GM18505 (cell line): ENCODE data around the gene FCMR.

Experiments
- ATAC-seq: cut with Tn5 transposase; IDR thresholded peaks from one replicate; pipeline ENCODE4 v1.9.1; 2021; ENCODE audit not compliant: unreplicated experiment
- POLR2A ChIP-seq: IDR thresholded peaks from 4 replicates; pipeline ENCODE4 v1.6.1; 2011; ENCODE audit warnings: borderline replicate concordance; ENCODE audit not compliant: insufficient read depth, insufficient read length; ENCODE audit errors: extremely low read depth

FCMR gene

DNA sequence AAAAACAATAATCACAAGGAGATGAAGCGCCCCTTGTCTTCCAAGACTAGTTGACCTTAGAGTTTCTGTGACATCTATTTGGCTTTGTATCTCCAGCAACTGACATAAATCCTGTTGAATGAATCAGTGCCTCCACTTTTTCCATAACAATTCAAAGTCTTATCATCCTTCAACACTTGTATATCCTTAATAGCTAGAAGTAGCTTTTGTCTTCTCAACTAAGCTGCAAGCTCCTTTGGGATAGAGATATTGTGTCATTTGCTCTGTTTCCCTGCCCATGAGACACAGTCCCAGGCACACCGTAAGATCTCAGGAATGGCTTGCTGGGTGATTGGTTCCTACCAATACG is 18.8 kb upstream of the FCMR start:
- no peak for ATAC-seq
- TF ChIP-seq POLR2A, result no peak

- no peak for TF ChIP-seq POLR2A
- ATAC-seq, result no peak
These were observed 18.3 kb upstream of the FCMR start for GRCh38 chr1:206939841-206940587.

- ATAC-seq, result no peak
- TF ChIP-seq POLR2A, result no peak
These were observed 17.4 kb upstream of the FCMR start for GRCh38 chr1:206939131-206939530.

DNA sequence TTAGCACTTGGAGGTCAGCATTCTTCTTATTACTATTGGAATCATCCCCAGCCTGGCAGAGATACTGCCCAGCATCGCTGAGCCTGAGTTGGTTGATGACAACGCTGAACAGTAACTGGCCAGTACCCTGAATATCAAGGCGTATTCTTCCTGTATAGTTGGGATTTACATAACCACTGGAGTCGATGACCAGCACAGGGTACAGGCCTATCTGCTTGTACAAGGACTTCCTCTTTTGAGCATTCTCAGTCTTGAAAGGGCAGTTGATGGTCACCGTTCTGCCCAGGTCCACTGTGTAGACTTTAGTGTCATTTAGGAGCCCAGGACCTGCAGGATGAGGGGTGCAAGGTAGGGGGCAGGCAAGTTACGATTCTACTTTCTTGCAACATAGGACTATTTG is 15.7 kb upstream of the FCMR start:
- no peak for TF ChIP-seq POLR2A
- ATAC-seq, result no peak

- no peak for ATAC-seq
- TF ChIP-seq POLR2A, result no peak
These were observed 13.8 kb upstream of the FCMR start for GRCh38 chr1:206935491-206936067.

GRCh38 chr1:206933333-206933945 is 11.7 kb upstream of the FCMR start:
- ATAC-seq, result no peak
- TF ChIP-seq POLR2A, result no peak

DNA sequence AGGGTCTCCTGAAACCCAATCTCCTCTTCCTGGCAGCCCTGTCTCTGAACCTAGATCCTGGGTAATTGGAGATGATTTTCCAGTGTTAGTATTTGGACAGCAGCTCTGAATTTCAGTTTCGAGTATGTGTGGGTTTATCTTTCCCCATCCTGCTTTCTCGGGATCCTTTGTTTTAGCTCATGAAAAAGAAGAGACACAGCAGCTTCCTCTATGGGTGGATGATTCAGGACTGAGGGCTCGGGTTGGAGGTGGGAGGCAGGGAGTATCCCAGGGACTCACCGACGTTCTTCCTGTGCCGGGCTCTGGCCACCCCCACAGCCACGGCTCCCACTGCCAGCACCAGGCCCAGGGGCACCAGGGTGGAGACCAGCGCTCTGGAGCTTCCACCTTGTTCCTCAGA is 10.4 kb upstream of the FCMR start:
- no peak for TF ChIP-seq POLR2A

DNA sequence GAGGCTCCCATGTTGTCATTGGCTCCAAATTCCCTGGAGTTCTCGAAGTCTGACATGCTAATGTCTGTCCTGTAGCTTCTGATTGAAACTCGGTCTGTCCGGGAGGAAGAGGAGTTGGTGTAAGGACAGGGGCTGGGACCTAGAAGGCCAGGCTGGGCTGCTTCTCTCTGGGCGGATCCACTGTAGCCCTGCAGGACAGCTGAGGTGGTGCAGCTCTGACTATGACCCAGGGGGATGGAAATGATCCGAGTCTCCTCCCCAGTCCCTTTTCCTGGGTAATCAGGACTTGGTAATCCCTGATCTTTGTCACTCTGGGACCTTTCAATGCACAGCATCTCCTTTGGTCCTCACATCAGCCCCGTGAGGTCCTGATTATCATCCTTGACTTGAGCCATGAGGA is 10.0 kb upstream of the FCMR start:
- no peak for ATAC-seq
- TF ChIP-seq POLR2A, result peak; percentile 53

More for the DNA sequence above, 10.4 kb upstream of the FCMR start:
- ATAC-seq, result no peak

DNA sequence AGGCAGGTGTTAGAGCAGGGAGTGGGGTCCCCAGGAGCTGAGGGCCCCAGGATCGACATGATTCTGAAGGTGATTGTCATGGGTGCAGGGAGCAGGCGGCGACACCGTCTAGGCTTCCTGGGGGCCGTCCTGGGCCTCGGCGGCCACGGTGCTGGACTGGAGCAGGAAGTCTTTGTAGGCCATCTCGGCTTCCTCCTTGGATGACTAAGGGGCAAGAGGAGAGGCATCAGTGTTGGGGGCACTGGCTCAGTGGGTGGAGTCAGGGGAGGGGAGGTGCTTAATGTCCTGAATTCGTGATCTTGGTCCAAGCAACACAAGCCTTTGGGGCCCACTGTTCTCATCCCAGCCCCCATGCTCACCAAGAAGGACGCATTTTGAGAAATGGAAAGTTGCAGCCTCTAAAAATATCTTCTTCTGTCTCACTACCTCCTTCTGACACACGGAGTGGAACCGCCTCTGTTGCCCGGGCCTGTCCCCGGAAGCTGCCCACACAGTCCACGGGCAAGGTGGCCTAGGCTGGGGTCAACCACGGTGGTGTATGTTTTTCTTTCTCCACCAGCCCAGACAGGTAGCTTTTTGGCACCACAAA is 8.6 kb upstream of the FCMR start:
- peak; percentile 85 for TF ChIP-seq POLR2A
- peak; percentile 73 for ATAC-seq

GRCh38 chr1:206929524-206929923 is 7.8 kb upstream of the FCMR start:
- no peak for ATAC-seq
- TF ChIP-seq POLR2A, result no peak

DNA sequence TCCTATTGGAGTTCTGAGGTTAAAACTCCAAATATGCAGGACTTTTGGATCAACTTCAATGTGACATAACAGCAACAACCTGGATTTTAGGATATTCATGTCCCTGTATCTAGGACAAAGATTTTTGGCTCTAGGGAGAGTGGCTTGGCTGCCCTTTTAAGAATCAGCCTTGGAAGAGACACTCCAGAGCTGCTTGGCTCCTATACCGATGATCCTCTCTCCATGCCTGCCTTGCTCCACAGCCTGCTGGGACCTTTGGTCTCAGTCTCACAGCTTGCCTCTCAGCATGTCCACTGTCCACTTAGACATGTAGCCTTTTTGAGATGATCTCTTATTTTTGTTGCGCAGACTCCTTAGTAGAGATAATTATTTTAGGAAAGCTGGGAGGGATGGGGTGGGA is 4.5 kb upstream of the FCMR start:
- TF ChIP-seq POLR2A, result no peak
- no peak for ATAC-seq

DNA sequence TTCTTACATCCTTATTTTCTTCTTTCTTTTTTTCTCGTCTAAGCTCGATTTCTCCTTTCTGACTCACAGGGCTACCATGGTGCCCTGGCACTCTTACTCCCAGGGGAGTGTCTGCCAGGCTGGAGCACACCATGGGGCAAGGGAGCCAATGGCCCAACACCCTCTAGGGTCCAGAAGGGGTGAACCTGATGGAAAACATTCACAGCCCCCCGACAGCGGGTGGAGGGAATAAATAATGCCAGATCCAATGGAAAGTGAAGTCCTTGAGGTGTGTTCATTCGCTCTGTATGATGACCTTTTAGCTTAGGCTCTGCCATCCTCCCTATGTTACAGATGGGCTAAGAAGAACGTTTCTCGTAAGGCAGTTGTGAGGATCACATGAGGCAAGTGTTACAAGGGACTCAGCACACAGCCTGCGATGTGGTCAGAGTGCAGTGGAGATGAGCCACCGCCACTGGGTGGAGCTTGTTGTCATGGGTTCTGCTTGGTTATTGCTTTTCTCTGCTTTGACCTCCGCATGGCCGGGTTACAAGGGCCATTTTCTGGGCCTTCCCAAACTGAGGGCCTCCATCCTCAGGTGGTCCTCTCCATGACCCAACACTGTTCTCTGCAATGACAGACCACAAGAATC is 3.5 kb upstream of the FCMR start:
- peak; percentile 46 for ATAC-seq
- TF ChIP-seq POLR2A, result peak; percentile 57

- ATAC-seq, result peak; percentile 10
- TF ChIP-seq POLR2A, result peak; percentile 21
These were observed 2.9 kb upstream of the FCMR start for GRCh38 chr1:206924592-206925105.
